ENCODE measurements around the gene RUFY2. TPM values are rescaled to one million over a fixed set of nuclear protein-coding genes. Genes with fewer than 3 reads are reported as not detected.
A peak's percentile ranks its signal among the peaks of the same experiment; 100 is the strongest.

The RUFY2 gene
- total RNA-seq, 1 experiment from 2014 or later, result 25.9 TPM

DNA sequence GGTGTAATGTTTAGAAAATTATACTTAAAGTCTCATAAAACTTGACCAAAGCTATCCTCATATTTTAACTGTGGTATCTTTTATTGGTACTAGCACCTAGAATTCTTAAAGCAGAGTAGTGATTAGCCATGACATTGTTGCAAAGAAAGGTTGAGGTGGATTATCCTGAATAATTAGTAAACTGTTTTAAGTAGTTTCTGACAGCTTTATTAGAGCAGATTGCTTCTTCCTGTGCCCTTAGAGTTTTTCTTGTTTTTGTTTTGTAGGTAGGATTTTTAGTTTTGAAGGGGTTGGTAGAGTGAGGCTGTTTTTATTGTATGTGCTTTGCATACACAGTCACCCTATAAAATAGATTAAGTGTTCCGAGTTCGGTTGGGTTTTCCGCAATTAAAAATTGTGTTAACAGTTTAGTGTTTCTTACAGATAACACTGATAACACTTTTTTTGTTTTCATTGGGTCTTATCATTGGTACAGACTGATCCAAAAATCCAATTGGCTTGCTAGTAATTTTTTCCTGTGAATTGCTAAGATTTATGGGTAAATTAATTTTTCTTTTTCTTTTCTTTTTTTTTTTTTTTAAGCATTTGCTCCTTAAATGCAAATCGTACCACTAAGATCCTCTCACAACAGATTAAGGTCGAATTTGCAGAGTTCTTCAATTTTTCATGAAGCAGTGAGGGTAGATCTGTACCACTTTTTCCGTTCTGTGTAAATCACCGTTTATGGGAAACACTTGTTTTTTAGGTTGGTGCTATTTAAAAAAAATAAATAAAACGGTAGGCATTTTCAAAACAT lies 72.2 kb downstream of the RUFY2 start:
- Mint-ChIP-seq H3K36me3 (ENCODE audit: insufficient read depth, unreplicated experiment) (peaks cover 80% of the 10 kb centered on the region), H3K27me3 (ENCODE audit: insufficient read depth, unreplicated experiment) (no peaks in the 10 kb centered on the region), H3K9me3 (ENCODE audit: unreplicated experiment) (no peaks in the 10 kb centered on the region), H3K4me1 (ENCODE audit: insufficient read depth, unreplicated experiment) (peaks cover 47% of the 10 kb centered on the region), H3K4me3 (ENCODE audit: unreplicated experiment) (peak overlapping the region; percentile 97), H3K27ac (ENCODE audit: low read depth, unreplicated experiment) (peak overlapping the region; percentile 99)
- TF ChIP-seq, protein P1, sequence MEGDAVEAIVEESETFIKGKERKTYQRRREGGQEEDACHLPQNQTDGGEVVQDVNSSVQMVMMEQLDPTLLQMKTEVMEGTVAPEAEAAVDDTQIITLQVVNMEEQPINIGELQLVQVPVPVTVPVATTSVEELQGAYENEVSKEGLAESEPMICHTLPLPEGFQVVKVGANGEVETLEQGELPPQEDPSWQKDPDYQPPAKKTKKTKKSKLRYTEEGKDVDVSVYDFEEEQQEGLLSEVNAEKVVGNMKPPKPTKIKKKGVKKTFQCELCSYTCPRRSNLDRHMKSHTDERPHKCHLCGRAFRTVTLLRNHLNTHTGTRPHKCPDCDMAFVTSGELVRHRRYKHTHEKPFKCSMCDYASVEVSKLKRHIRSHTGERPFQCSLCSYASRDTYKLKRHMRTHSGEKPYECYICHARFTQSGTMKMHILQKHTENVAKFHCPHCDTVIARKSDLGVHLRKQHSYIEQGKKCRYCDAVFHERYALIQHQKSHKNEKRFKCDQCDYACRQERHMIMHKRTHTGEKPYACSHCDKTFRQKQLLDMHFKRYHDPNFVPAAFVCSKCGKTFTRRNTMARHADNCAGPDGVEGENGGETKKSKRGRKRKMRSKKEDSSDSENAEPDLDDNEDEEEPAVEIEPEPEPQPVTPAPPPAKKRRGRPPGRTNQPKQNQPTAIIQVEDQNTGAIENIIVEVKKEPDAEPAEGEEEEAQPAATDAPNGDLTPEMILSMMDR (IDR thresholded peaks at IDR 0.05; ENCODE audit: unreplicated experiment), result no peak
- no TSS peak for BruUV-seq (replicated peaks)
- intact Hi-C loops (cut with micrococcal nuclease), result no loop called here
- POLR2A ChIA-PET, result interaction anchor here (0.6 to 4.0 kb wide), 8 partner anchors 8 to 565 kb away, joined by 3 to 55 read pairs (median 5); partner anchors contain the start of gene HERC4
- CTCF ChIA-PET, result interaction anchor here (0.6 to 2.7 kb wide), 3 partner anchors 11 to 178 kb away, joined by 4 to 16 read pairs (median 4); no protein-coding TSS in a partner anchor
- DNase-seq (ENCODE audit: unreplicated experiment), result no peak

DNA sequence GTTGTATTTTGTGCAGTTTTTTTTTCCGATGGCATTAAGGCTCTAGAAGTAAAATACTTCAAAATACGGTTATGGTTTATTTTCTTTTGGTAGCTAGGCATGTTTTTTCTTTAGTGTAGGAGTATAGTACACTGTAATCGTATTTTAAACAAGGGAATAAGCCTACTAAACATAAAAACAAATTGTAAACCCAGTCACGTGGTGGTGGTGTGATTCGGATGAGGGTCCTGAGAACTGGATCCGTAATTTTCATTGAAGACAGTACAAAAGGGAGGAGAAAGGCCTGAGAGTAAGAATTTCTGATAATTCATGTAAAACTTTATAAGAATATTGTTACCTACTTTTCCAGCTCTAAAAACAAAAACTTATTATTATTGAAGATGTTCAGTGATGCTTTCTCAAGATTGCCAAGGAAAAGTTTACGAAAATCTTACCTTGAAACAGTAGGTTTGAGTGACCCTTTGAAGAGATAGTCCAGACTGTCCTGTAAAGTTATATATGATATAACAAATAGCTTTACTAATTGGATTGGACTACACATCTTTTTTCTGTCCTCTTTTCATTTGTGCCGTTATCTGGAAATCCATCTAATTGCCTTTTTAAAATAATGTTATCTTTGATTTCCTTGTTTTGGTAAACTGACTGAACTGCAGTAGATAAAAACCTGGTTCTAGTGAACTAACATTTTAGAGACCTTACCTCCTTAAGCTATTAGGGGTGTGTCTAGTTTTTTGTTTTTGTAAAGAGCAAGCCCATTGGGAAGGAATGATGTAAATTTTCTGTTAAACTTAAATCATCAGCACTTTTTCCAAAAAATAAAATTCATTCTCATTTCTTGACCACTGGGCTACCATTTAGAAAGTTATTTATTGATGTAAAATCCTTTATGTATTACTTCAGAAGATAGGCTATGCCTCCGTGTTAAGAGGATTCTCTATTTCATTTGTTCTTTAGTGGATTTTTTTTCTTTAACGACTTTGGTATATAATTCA lies 73.3 kb downstream of the RUFY2 start:
- H3K4me1 Mint-ChIP-seq (ENCODE audit: insufficient read depth, unreplicated experiment), result peaks cover 41% of the 10 kb centered on the region
- POLR2A ChIA-PET, result interaction anchor here (0.6 to 4.0 kb wide), 27 partner anchors 8 to 622 kb away, joined by 3 to 55 read pairs (median 4); partner anchors contain the start of genes CCAR1, DDX21, DNAJC12 and HERC4
- TF ChIP-seq, protein P1 (IDR thresholded peaks at IDR 0.05; ENCODE audit: unreplicated experiment), result no peak
- intact Hi-C loops (cut with micrococcal nuclease), result no loop called here
- H3K27me3 Mint-ChIP-seq (ENCODE audit: insufficient read depth, unreplicated experiment), result no peaks in the 10 kb centered on the region
- peaks cover 69% of the 10 kb centered on the region for H3K36me3 Mint-ChIP-seq (ENCODE audit: insufficient read depth, unreplicated experiment)
- H3K9me3 Mint-ChIP-seq (ENCODE audit: unreplicated experiment), result no peaks in the 10 kb centered on the region
- peak overlapping the region; percentile 97 for H3K4me3 Mint-ChIP-seq (ENCODE audit: unreplicated experiment)
- no peak for DNase-seq (ENCODE audit: unreplicated experiment)
- CTCF ChIA-PET, result interaction anchor here (0.5 to 2.8 kb wide), 14 partner anchors 13 to 1960 kb away, joined by 3 to 16 read pairs (median 4); no protein-coding TSS in a partner anchor
- peak overlapping the region; percentile 99 for H3K27ac Mint-ChIP-seq (ENCODE audit: low read depth, unreplicated experiment)
- BruUV-seq (replicated peaks), result TSS peak; percentile 39

DNA sequence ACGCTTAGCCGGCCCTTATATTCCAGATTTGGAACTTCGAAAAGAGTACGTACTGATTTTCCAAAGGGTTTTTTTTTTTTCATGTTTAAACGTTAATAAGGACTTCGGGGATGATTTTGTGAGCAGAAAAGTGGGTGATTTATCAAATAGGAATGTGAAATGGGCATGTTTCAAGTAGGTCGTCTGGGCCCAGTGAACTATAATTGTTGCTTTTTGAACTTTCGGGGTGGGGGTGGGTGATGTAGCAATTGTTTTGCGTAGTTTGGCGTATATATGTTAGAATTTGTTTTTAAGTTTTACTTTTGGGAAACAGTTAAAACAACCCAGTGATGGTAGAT lies 74.0 kb downstream of the RUFY2 start:
- Mint-ChIP-seq H3K27ac (ENCODE audit: low read depth, unreplicated experiment) (peak overlapping the region; percentile 99), H3K4me3 (ENCODE audit: unreplicated experiment) (peak overlapping the region; percentile 97), H3K9me3 (ENCODE audit: unreplicated experiment) (no peaks in the 10 kb centered on the region), H3K4me1 (ENCODE audit: insufficient read depth, unreplicated experiment) (peaks cover 41% of the 10 kb centered on the region), H3K36me3 (ENCODE audit: insufficient read depth, unreplicated experiment) (peaks cover 62% of the 10 kb centered on the region), H3K27me3 (ENCODE audit: insufficient read depth, unreplicated experiment) (no peaks in the 10 kb centered on the region)
- POLR2A ChIA-PET, result interaction anchor here (0.6 to 4.0 kb wide), 30 partner anchors 8 to 623 kb away, joined by 3 to 55 read pairs (median 5); partner anchors contain the start of genes CCAR1, DDX21, HERC4 and RUFY2
- TF ChIP-seq, protein P1 (IDR thresholded peaks at IDR 0.05; ENCODE audit: unreplicated experiment), result no peak
- no peak for DNase-seq (ENCODE audit: unreplicated experiment)
- intact Hi-C loops (cut with micrococcal nuclease), result no loop called here
- CTCF ChIA-PET, result interaction anchor here (0.7 to 2.8 kb wide), 8 partner anchors 15 to 1712 kb away, joined by 3 to 14 read pairs (median 4); no protein-coding TSS in a partner anchor
- BruUV-seq (replicated peaks), result no TSS peak
